HG02973 (cell line): ENCODE measurements around the gene BAK1.
"Not testable (repeated sequence)": the region's sequence is repeated elsewhere in the genome, so short reads cannot be mapped to it uniquely, and the experiment has no call there.

Experiments used
- ATAC-seq: cut with Tn5 transposase; IDR thresholded peaks from one replicate; pipeline ENCODE4 v1.9.1; 2021; ENCODE audit warnings: moderate library complexity; ENCODE audit not compliant: unreplicated experiment

BAK1 gene

DNA sequence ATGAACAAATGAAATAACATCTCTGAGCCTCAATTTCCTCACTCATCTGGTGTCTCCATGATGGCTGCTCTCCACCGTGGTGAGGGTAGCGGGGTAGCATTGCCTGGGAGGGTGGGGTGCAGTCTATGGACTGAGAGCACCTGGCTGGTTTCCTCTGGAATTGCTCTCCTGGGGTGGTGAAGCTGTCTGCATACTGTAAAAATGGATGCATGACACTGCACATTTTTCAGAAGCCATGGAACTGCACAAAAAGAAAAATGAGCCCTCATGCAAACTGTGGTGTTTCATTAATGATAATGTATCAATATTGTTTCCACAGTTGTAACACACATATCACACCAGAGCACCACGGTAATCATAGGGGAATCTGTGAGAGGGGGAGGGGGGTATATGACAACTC, 28.9 kb upstream of the BAK1 start:
- no peak for ATAC-seq

- ATAC-seq: no peak
Observed at GRCh38 chr6:33607784-33608161, 27.7 kb upstream of the BAK1 start.

GRCh38 chr6:33607126-33607783, 27.2 kb upstream of the BAK1 start:
- ATAC-seq: no peak

- ATAC-seq: no peak
Observed at GRCh38 chr6:33606642-33607041, 26.6 kb upstream of the BAK1 start.

- no peak for ATAC-seq
Observed at GRCh38 chr6:33604941-33605854, 25.1 kb upstream of the BAK1 start.

- ATAC-seq: no peak
Observed at GRCh38 chr6:33602180-33602579, 22.1 kb upstream of the BAK1 start.

GRCh38 chr6:33600761-33601160, 20.7 kb upstream of the BAK1 start:
- no peak for ATAC-seq

DNA sequence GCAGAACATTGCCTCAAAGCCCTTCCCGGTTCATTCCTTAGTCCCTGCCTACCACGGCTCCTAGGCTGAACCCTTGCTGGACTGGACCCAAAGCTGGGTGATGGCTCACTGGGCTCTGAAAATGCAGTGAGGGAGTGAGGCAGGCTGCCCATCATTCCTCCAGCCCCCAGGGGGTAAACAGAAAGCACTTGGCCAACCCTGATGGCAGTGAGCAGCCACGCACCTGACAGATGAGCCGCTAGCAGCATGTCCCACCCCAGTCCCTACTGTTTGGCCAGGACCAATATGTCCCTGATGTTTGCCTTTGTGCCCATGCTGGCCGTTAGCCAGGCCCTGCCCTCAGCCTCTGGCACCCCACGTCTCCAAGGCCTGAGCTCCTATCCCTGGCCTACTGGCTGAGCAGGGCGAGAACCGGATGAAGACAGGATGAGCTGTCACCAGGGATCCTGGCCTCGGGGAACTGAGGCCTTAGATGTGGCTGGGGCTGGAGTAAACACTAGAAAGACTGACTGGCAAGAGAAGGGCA, 19.4 kb upstream of the BAK1 start:
- no peak for ATAC-seq

DNA sequence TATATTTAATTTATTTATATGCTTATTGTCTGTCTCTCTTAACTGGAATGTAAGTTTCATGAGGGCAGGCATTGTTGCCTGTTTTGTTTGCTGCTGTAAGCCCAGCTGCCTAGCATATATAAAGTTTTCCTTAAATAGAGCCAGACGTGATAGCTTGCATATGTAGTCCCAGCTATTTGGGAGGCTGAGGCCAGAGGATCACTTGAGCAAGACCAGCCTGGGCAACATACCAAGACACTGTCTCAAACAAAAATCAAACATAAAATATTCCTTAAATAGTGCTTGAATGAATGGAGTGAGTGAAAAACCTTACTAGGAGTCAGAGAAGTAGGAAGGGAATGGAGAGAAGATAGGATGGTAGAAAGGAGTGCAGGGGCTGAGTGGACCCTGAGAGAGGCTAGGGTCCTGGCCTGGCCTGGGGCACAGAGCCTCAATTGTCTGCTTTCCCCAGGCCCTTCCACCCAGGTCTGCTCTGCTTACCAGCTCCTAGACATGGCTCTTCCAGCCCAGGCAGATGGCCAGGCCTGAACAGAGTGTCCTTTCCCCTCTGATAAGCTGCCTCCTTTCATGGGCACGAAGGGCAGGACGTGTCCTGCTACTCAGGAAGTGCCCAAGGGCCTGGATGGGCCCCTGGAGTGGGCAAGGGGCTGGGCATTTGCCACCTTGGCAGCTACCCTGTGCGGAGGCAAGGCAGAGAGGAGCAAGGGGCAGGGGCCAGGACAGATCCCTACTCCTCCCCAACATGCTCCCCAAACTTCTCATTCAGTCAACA, 17.7 kb upstream of the BAK1 start:
- ATAC-seq: no peak

DNA sequence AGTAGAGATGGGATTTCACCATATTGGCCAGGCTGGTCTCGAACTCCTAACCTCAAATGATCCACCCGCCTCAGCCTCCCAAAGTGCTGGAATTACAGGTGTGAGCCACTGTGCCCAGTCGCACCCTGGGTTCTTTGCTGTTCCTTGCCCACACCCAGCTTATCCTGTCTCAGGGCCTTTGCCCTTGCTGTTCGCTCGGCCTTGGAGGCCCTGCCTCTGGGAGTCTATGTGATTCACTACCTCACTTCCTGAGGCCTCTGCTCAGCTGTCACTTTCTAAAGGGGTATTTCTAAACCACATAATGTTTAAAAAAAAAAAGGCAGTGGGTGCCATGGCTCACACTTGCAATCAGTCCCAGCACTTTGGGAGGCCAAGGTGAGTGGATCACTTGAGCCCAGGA, 16.8 kb upstream of the BAK1 start:
- not testable (repeated sequence) for ATAC-seq

- ATAC-seq: no peak
Observed at GRCh38 chr6:33595001-33595846, 15.1 kb upstream of the BAK1 start.

DNA sequence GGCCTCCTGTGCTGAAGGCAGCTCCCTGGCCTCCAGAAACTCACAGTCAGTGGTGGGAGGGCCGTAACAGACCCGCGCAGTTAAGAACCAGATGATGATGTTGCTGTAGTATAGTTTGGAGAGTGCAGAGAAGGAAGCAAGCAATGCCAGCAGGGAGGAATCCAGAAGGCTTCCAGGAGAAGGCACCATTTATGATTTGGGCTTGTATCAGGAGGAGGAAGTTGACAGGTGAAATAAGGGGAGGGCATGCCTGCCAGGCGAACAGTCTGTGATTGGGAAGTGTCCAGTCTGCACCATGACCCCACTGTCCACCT, 13.3 kb upstream of the BAK1 start:
- ATAC-seq: no peak

DNA sequence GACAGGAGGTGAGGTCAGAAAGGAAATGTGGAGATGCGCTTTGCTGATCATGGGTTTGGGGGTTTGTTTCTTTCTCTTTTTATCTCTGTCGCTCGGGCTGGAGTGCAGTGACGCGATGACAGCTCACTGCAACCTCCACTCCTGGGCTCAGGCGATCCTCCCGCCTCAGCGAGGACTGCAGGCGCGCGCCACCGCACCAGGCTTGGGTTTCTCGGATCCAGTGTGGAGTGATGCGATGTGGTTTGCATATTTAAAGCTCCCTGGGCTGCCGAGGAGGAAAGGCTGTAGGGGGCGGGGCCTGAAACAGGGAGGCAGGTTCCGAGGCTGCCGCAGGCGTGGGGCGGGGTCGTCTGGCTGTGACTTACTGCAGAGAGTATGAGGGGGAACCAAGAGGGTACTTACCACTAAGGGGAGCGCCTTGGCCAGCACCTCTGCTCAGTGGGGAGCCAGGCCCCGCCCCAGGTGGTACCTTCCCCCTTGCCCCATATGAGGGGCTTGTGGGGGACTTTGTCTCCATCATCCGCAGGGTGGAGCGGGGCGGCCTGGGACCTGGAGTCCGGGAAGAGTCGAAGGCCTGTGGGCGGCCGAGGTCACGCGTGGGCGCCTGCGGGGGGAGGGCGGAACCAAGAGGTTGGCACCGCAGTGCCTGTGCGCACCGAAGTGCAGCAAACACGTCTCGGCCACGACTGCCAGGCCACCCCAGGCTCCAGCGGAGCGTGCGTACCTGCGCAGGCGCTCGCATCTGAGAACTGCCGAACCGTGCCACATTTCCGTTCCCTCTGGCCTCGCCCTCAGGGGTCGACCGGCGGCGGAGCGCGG, 12.7 kb upstream of the BAK1 start:
- ATAC-seq: peak; percentile 47

DNA sequence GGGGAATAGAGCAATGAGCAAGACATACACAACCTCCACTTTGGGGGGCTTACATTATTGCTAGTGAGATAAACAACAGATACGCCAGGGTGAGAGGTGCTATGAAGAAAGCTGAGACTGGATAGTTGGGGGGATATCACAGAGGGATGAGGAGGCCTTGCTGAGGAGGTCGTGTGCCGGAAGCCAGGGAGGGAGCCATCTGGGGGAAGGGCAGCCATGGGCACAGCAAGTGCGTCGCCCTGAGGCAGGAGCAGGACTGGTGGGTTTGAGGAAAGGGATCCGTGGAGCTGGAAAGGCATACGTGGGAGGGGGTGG, 12.2 kb upstream of the BAK1 start:
- ATAC-seq: no peak

GRCh38 chr6:33591424-33592032, 11.5 kb upstream of the BAK1 start:
- no peak for ATAC-seq

- ATAC-seq: no peak
Observed at GRCh38 chr6:33590531-33591198, 10.6 kb upstream of the BAK1 start.

DNA sequence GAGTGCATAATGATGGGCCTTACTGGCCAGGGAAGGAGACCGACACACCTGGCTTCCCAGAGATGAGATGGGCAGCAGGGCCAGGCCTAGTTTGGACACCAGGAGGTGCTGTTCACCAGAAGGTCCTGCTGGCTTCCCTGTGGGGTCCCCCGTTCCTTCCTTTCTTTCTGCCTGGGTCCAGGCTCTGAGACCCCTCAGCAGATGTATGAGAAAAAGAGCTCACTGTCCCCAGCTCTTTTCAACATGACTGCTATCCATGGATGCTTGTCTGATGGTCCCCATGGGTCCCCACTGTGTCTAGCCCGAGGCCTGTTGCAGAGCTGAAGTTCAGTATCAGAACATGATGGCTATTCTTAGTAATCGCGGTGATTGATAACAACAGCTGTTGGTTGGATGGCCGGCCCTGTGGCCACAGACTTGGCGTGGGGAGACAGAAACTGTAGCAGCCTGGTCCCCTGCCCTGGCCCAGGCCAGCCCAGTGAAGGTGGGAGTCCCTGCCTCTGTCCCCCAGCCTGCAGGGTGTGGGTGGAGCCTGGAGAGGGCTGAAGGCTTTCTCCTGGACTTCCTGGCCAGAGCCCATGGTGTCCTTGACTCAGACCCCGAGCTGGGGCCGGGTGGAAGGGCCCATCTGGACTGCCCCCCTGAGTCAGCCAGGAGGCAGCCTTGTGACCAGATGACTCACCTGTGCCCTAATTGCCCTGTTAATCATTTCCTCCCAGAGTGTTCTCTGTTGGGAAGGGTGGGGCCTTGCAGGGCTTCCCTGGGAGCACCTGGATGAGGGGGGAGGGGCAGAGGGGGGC, 9.9 kb upstream of the BAK1 start:
- ATAC-seq: no peak

- no peak for ATAC-seq
Observed at GRCh38 chr6:33589392-33589730, 9.3 kb upstream of the BAK1 start.
